ENCODE measurements around the gene ZBTB45. TPM values are rescaled to one million over a fixed set of nuclear protein-coding genes. Genes with fewer than 3 reads are reported as not detected.

The ZBTB45 gene
- total RNA-seq, 1 experiment from 2014 or later, result 14.8 TPM

DNA sequence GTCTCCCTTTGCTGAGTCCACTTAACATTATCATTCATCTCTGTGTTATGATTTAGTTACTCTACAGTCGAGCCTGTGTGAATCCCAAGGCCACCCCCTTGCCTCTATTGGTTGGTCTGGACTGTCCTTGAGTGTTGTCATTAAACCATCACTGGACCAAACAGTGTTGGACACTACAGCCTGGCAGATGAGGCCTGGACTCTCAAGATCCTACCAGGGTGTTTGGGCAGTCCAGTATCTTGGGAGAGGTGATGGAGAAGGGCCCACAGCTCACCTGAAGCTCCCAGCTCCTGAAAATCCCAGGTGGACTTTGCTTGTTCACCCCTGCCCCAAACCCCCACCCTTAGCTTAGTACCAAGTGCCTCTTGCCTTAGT lies 31.5 kb upstream of the ZBTB45 start:
- Mint-ChIP-seq H3K4me1 (ENCODE audit: low read depth, unreplicated experiment) (peaks cover 29% of the 10 kb centered on the region), H3K27ac (ENCODE audit: unreplicated experiment) (no peak overlapping the region), H3K36me3 (ENCODE audit: insufficient read depth, unreplicated experiment) (peaks cover 98% of the 10 kb centered on the region), H3K9me3 (ENCODE audit: unreplicated experiment) (no peaks in the 10 kb centered on the region), H3K4me3 (ENCODE audit: unreplicated experiment) (peak overlapping the region; percentile 5), H3K27me3 (ENCODE audit: insufficient read depth, unreplicated experiment) (no peaks in the 10 kb centered on the region)
- Histone ChIP-seq H3K36me3 (ENCODE audit: control insufficient read depth, insufficient read depth, low read length) (peaks cover 23% of the 10 kb centered on the region), H3K4me3 (ENCODE audit: low read depth, low read length) (no peak overlapping the region), H3K27me3 (replicated peaks; ENCODE audit: control insufficient read depth, insufficient read depth, low read length) (no peaks in the 10 kb centered on the region), H3K9me3 (no peaks in the 10 kb centered on the region), H3K4me1 (peaks cover 15% of the 10 kb centered on the region)
- TF ChIP-seq, protein P1, sequence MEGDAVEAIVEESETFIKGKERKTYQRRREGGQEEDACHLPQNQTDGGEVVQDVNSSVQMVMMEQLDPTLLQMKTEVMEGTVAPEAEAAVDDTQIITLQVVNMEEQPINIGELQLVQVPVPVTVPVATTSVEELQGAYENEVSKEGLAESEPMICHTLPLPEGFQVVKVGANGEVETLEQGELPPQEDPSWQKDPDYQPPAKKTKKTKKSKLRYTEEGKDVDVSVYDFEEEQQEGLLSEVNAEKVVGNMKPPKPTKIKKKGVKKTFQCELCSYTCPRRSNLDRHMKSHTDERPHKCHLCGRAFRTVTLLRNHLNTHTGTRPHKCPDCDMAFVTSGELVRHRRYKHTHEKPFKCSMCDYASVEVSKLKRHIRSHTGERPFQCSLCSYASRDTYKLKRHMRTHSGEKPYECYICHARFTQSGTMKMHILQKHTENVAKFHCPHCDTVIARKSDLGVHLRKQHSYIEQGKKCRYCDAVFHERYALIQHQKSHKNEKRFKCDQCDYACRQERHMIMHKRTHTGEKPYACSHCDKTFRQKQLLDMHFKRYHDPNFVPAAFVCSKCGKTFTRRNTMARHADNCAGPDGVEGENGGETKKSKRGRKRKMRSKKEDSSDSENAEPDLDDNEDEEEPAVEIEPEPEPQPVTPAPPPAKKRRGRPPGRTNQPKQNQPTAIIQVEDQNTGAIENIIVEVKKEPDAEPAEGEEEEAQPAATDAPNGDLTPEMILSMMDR (IDR thresholded peaks at IDR 0.05; ENCODE audit: insufficient read depth in 1 of 2, low read depth in 1 of 2, low read length in 1 of 2, severe bottlenecking in 1 of 2, unreplicated experiment in 1 of 2), result no peak
- DNase-seq, result no peak
- intact Hi-C loops (cut with micrococcal nuclease; ENCODE audit: unreplicated experiment), result no loop called here
- no TSS peak for BruUV-seq (replicated peaks)
- ChIA-PET POLR2A (interaction anchor here (0.5 to 0.9 kb wide), 2 partner anchors 12 to 17 kb away, joined by 4 to 5 read pairs; no protein-coding TSS in a partner anchor), CTCF (no interaction called here)

DNA sequence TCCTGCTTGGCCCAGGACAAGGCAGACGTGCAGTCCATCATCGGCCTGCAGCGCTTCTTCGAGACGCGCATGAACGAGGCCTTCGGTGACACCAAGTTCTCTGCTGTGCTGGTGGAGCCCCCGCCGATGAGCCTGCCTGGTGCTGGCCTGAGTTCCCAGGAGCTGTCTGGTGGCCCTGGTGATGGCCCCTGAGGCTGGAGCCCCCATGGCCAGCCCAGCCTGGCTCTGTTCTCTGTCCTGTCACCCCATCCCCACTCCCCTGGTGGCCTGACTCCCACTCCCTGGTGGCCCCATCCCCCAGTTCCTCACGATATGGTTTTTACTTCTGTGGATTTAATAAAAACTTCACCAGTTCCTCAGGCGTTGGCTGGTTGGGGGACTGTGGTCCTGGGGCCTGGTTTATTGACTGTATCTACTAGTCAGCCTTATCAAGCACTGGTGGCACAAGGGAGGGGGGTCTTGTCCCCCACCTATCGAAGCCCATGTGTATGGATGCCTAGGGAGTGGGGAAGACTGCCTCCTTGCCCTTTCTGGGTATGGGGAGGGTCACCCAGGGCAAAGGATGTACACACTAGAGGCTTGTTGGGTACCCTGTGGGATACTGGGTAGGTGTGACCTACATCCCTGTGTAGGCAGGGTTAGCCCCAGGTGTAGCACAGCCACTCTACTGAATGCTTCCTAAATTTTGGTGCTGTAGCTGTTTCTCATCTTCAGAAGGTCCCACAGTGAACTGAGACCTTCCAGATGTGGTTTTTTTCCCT lies 30.9 kb upstream of the ZBTB45 start:
- no peaks in the 10 kb centered on the region for H3K9me3 Mint-ChIP-seq (ENCODE audit: unreplicated experiment)
- peaks cover 98% of the 10 kb centered on the region for H3K36me3 Mint-ChIP-seq (ENCODE audit: insufficient read depth, unreplicated experiment)
- no peak overlapping the region for H3K27ac Mint-ChIP-seq (ENCODE audit: unreplicated experiment)
- H3K4me3 Mint-ChIP-seq (ENCODE audit: unreplicated experiment), result peak overlapping the region; percentile 5
- Histone ChIP-seq H3K4me1 (peaks cover 20% of the 10 kb centered on the region), H3K4me3 (ENCODE audit: low read depth, low read length) (no peak overlapping the region), H3K36me3 (ENCODE audit: control insufficient read depth, insufficient read depth, low read length) (peaks cover 24% of the 10 kb centered on the region), H3K9me3 (no peaks in the 10 kb centered on the region), H3K27me3 (replicated peaks; ENCODE audit: control insufficient read depth, insufficient read depth, low read length) (no peaks in the 10 kb centered on the region)
- no peak for DNase-seq
- BruUV-seq (replicated peaks), result no TSS peak
- ChIA-PET POLR2A (interaction anchor here (0.5 kb wide), 1 partner anchor 16 kb away, joined by 5 read pairs; no protein-coding TSS in a partner anchor), CTCF (no interaction called here)
- no peaks in the 10 kb centered on the region for H3K27me3 Mint-ChIP-seq (ENCODE audit: insufficient read depth, unreplicated experiment)
- intact Hi-C loops (cut with micrococcal nuclease; ENCODE audit: unreplicated experiment), result no loop called here
- TF ChIP-seq, protein P1 (IDR thresholded peaks at IDR 0.05; ENCODE audit: insufficient read depth in 1 of 2, low read depth in 1 of 2, low read length in 1 of 2, severe bottlenecking in 1 of 2, unreplicated experiment in 1 of 2), result no peak
- peaks cover 35% of the 10 kb centered on the region for H3K4me1 Mint-ChIP-seq (ENCODE audit: low read depth, unreplicated experiment)

DNA sequence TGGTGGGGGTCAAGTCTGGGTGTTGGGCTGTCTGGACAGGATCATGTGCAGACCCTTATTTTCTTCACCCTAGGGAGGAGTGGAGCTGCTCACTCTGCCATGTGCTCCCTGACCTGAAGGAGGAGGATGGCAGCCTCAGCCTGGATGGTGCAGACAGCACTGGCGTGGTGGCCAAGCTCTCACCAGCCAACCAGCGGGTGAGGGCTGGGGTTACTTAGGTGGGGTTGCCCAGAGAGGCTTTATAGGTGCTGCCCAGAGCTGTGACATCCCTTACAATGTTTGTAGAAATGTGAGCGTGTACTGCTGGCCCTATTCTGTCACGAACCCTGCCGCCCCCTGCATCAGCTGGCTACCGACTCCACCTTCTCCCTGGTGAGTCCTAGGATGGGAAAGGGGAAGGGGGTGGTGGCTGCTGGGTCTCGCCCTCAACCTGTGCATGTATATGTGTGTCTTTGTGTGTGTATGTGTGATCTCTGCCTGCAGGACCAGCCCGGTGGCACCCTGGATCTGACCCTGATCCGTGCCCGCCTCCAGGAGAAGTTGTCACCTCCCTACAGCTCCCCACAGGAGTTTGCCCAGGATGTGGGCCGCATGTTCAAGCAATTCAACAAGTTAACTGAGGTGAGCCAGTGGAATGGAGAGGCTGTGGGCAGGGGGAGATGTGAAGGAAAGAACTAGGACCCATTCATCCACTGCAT lies 30.2 kb upstream of the ZBTB45 start:
- no TSS peak for BruUV-seq (replicated peaks)
- Mint-ChIP-seq H3K4me3 (ENCODE audit: unreplicated experiment) (no peak overlapping the region), H3K9me3 (ENCODE audit: unreplicated experiment) (no peaks in the 10 kb centered on the region), H3K27ac (ENCODE audit: unreplicated experiment) (no peak overlapping the region), H3K36me3 (ENCODE audit: insufficient read depth, unreplicated experiment) (peaks cover 98% of the 10 kb centered on the region), H3K27me3 (ENCODE audit: insufficient read depth, unreplicated experiment) (no peaks in the 10 kb centered on the region), H3K4me1 (ENCODE audit: low read depth, unreplicated experiment) (peaks cover 36% of the 10 kb centered on the region)
- Histone ChIP-seq H3K9me3 (no peaks in the 10 kb centered on the region), H3K36me3 (ENCODE audit: control insufficient read depth, insufficient read depth, low read length) (peaks cover 23% of the 10 kb centered on the region), H3K27me3 (replicated peaks; ENCODE audit: control insufficient read depth, insufficient read depth, low read length) (no peaks in the 10 kb centered on the region), H3K4me1 (peaks cover 16% of the 10 kb centered on the region), H3K4me3 (ENCODE audit: low read depth, low read length) (no peak overlapping the region)
- TF ChIP-seq, protein P1 (IDR thresholded peaks at IDR 0.05; ENCODE audit: insufficient read depth in 1 of 2, low read depth in 1 of 2, low read length in 1 of 2, severe bottlenecking in 1 of 2, unreplicated experiment in 1 of 2), result no peak
- no peak for DNase-seq
- intact Hi-C loops (cut with micrococcal nuclease; ENCODE audit: unreplicated experiment), result no loop called here
- POLR2A ChIA-PET, result no interaction called here
- CTCF ChIA-PET, result no interaction called here
